H9 (cell line): ENCODE measurements around the gene DPYD. TPM values are rescaled to one million over a fixed set of nuclear protein-coding genes. Genes with fewer than 3 reads are reported as not detected.

ENCODE experiments used
- DNase-seq: peaks from one replicate; pipeline ENCODE4 v3.0.0-alpha.2; 2017
- H2AFZ ChIP-seq: one replicate; pipeline ENCODE4 v1.6.1; 2013; ENCODE audit warnings: mild to moderate bottlenecking, low read length, control low read depth, moderate library complexity
- H2AK5ac ChIP-seq: 2 replicates; pipeline ENCODE4 v1.6.1; 2013; ENCODE audit warnings: low read length, control low read depth, mixed read lengths; ENCODE audit not compliant: insufficient read length
- H2BK120ac ChIP-seq: one replicate; pipeline ENCODE4 v1.6.1; 2013; ENCODE audit warnings: low read depth, mild to moderate bottlenecking, low read length, control low read depth, inconsistent platforms; ENCODE audit not compliant: poor library complexity, severe bottlenecking
- H2BK12ac ChIP-seq: 2 replicates; pipeline ENCODE4 v1.6.1; 2013; ENCODE audit warnings: low read length, control low read depth, mixed read lengths, low read depth; ENCODE audit not compliant: insufficient read length
- H2BK15ac ChIP-seq: 2 replicates; pipeline ENCODE4 v1.6.1; 2013; ENCODE audit warnings: low read depth, low read length, control low read depth
- H2BK20ac ChIP-seq: one replicate; pipeline ENCODE4 v1.6.1; 2013; ENCODE audit warnings: low read depth, mild to moderate bottlenecking, low read length, control low read depth, inconsistent platforms; ENCODE audit not compliant: poor library complexity, severe bottlenecking
- H2BK5ac ChIP-seq: 2 replicates; pipeline ENCODE4 v1.6.1; 2013; ENCODE audit warnings: low read length, control low read depth, mixed read lengths; ENCODE audit not compliant: insufficient read length
- H3K14ac ChIP-seq: 2 replicates; pipeline ENCODE4 v1.6.1; 2013; ENCODE audit warnings: low read length, control low read depth; ENCODE audit not compliant: insufficient read depth
- H3K18ac ChIP-seq: 2 replicates; pipeline ENCODE4 v1.6.1; 2013; ENCODE audit warnings: low read depth, mild to moderate bottlenecking, mixed read lengths, low read length, control low read depth; ENCODE audit not compliant: insufficient read length
- H3K23ac ChIP-seq: 2 replicates; pipeline ENCODE4 v1.6.1; 2013; ENCODE audit warnings: low read length, control low read depth, mixed read lengths, low read depth; ENCODE audit not compliant: insufficient read length
- H3K23me2 ChIP-seq: 2 replicates; pipeline ENCODE4 v1.6.1; 2013; ENCODE audit warnings: low read depth, mild to moderate bottlenecking, mixed read lengths, low read length, control low read depth; ENCODE audit not compliant: insufficient read length, poor library complexity, severe bottlenecking
- H3K27ac ChIP-seq: 2 replicates; pipeline ENCODE4 v1.5.1; 2013; ENCODE audit warnings: low read length, control low read depth, mixed read lengths, low read depth; ENCODE audit not compliant: insufficient read length
- H3K27me3 ChIP-seq: 2 replicates; pipeline ENCODE4 v1.6.1; 2013; ENCODE audit warnings: low read length, control low read depth, inconsistent platforms; ENCODE audit not compliant: insufficient read depth
- H3K4ac ChIP-seq: 2 replicates; pipeline ENCODE4 v1.6.1; 2013; ENCODE audit warnings: low read depth, mild to moderate bottlenecking, control low read depth, inconsistent platforms, low read length, moderate library complexity
- H3K4me1 ChIP-seq: 2 replicates; pipeline ENCODE4 v1.6.1; 2013; ENCODE audit warnings: low read length, control low read depth, inconsistent platforms; ENCODE audit not compliant: insufficient read depth
- H3K4me2 ChIP-seq: 2 replicates; pipeline ENCODE4 v1.6.1; 2013; ENCODE audit warnings: low read length, control low read depth, mixed read lengths; ENCODE audit not compliant: insufficient read length, insufficient read depth
- H3K56ac ChIP-seq: 2 replicates; pipeline ENCODE4 v1.6.1; 2013; ENCODE audit warnings: low read depth, mild to moderate bottlenecking, mixed read lengths, low read length, control low read depth; ENCODE audit not compliant: insufficient read length
- H3K79me1 ChIP-seq: 2 replicates; pipeline ENCODE4 v1.6.1; 2013; ENCODE audit warnings: low read depth, mild to moderate bottlenecking, moderate library complexity, low read length, control low read depth, inconsistent platforms; ENCODE audit not compliant: insufficient read depth, poor library complexity, severe bottlenecking
- H3K79me2 ChIP-seq: 2 replicates; pipeline ENCODE4 v1.6.1; 2013; ENCODE audit warnings: low read length, control low read depth, inconsistent platforms; ENCODE audit not compliant: insufficient read depth
- H3K9ac ChIP-seq: 2 replicates; pipeline ENCODE4 v1.6.1; 2013; ENCODE audit warnings: low read length, control low read depth, mixed read lengths; ENCODE audit not compliant: insufficient read length; ENCODE audit errors: extremely low read depth
- H3K9me3 ChIP-seq: one replicate; pipeline ENCODE4 v1.6.1; 2013; ENCODE audit warnings: low read depth, low read length, inconsistent platforms; ENCODE audit not compliant: control insufficient read depth
- H3T11ph ChIP-seq: one replicate; pipeline ENCODE4 v1.6.1; 2013; ENCODE audit warnings: mild to moderate bottlenecking, low read length, control low read depth, inconsistent platforms
- H4K20me1 ChIP-seq: one replicate; pipeline ENCODE4 v1.6.1; 2013; ENCODE audit not compliant: control insufficient read depth, insufficient read length, insufficient read depth
- H4K5ac ChIP-seq: 2 replicates; pipeline ENCODE4 v1.6.1; 2013; ENCODE audit warnings: low read depth, mild to moderate bottlenecking, mixed read lengths, low read length, control low read depth; ENCODE audit not compliant: insufficient read length
- H4K8ac ChIP-seq: replicated peaks from 2 replicates; pipeline ENCODE4 v1.6.1; 2013; ENCODE audit warnings: low read length, control low read depth, mixed read lengths, low read depth; ENCODE audit not compliant: insufficient read length
- H4K91ac ChIP-seq: 2 replicates; pipeline ENCODE4 v1.6.1; 2013; ENCODE audit warnings: low read depth, mild to moderate bottlenecking, moderate library complexity, mixed read lengths, low read length, control low read depth; ENCODE audit not compliant: insufficient read length
- H3K27ac Mint-ChIP-seq, 3 experiments: 2 replicates in 2 of 3; 3 replicates in 1 of 3; pipeline ENCODE4 v1.8.0; 2020 to 2021; ENCODE audit warnings: mixed read lengths in 3 of 3, mild to moderate bottlenecking in 1 of 3, moderate library complexity in 1 of 3
- H3K27me3 Mint-ChIP-seq: 2 replicates; pipeline ENCODE4 v1.8.0; 2021; ENCODE audit warnings: low read depth, mild to moderate bottlenecking, moderate library complexity, mixed read lengths
- H3K36me3 Mint-ChIP-seq, 3 experiments: 2 replicates in 2 of 3; 3 replicates in 1 of 3; pipeline ENCODE4 v1.8.0; 2020 to 2021; ENCODE audit warnings: low read depth in 3 of 3, mixed read lengths in 3 of 3; ENCODE audit not compliant: insufficient read depth in 1 of 3
- H3K4me1 Mint-ChIP-seq, 2 experiments: 2 replicates each; pipeline ENCODE4 v1.8.0; 2020; ENCODE audit warnings: mixed read lengths in 2 of 2
- H3K4me3 Mint-ChIP-seq, 2 experiments: 2 replicates in 1 of 2; 3 replicates in 1 of 2; pipeline ENCODE4 v1.8.0; 2020 to 2021; ENCODE audit warnings: mild to moderate bottlenecking in 2 of 2, mixed read lengths in 2 of 2, moderate library complexity in 1 of 2
- H3K9me3 Mint-ChIP-seq, 2 experiments: 2 replicates in 1 of 2; 3 replicates in 1 of 2; pipeline ENCODE4 v1.8.0; 2020; ENCODE audit warnings: mild to moderate bottlenecking in 2 of 2, mixed read lengths in 2 of 2, moderate library complexity in 1 of 2
- CTCF ChIP-seq: fragments of 200-600 bp; sonication (generic); conservative IDR thresholded peaks from 3 replicates; pipeline ENCODE4 v1.8.0; 2021; ENCODE audit warnings: antibody characterized with exemption, mild to moderate bottlenecking
- total RNA-seq: library from RNA; stranded (reverse); gene quantifications from 2 replicates; pipeline ENCODE4 v1.2.1, GENCODE V29; 2021

Gene DPYD
- total RNA-seq, 1 experiment from 2014 or later = 0.37 TPM

GRCh38 chr1:97784661-97785060 is 136.2 kb downstream of the DPYD start:
- Histone ChIP-seq H3K79me1 (no peaks in the 10 kb centered on the region), H4K91ac (no peak overlapping the region), H2AK5ac (no peak overlapping the region), H2BK120ac (no peak overlapping the region), H3K56ac (no peak overlapping the region), H3K9me3 (no peaks in the 10 kb centered on the region), H3K27ac (no peak overlapping the region), H3K14ac (no peak overlapping the region), H2AFZ (no peak overlapping the region), H4K20me1 (no peaks in the 10 kb centered on the region), H3K18ac (no peak overlapping the region), H3K79me2 (no peaks in the 10 kb centered on the region), H3K4ac (no peak overlapping the region), H3K23me2 (no peaks in the 10 kb centered on the region), H3K27me3 (no peaks in the 10 kb centered on the region), H2BK12ac (no peak overlapping the region), H3K9ac (no peak overlapping the region), H2BK5ac (no peak overlapping the region), H4K8ac (no peak overlapping the region), H3K4me2 (no peak overlapping the region), H3K4me1 (no peaks in the 10 kb centered on the region), H2BK15ac (no peak overlapping the region), H4K5ac (no peak overlapping the region), H3T11ph (no peak overlapping the region), H2BK20ac (no peak overlapping the region), H3K23ac (no peak overlapping the region)
- H3K4me3 Mint-ChIP-seq = no peak overlapping the region
- no peaks in the 10 kb centered on the region for H3K27me3 Mint-ChIP-seq
- H3K36me3 Mint-ChIP-seq = no peaks in the 10 kb centered on the region
- no peaks in the 10 kb centered on the region for H3K4me1 Mint-ChIP-seq
- H3K27ac Mint-ChIP-seq = no peak overlapping the region
- TF ChIP-seq CTCF = no peak
- no peaks in the 10 kb centered on the region for H3K9me3 Mint-ChIP-seq
- DNase-seq = no peak
